ENCODE data around the gene MSX2. TPM values are rescaled to one million over a fixed set of nuclear protein-coding genes. Genes with fewer than 3 reads are reported as not detected.

MSX2 gene
- total and polyA plus RNA-seq, 9 donors, result 0.27 to 1.5 (median 0.73) TPM

DNA sequence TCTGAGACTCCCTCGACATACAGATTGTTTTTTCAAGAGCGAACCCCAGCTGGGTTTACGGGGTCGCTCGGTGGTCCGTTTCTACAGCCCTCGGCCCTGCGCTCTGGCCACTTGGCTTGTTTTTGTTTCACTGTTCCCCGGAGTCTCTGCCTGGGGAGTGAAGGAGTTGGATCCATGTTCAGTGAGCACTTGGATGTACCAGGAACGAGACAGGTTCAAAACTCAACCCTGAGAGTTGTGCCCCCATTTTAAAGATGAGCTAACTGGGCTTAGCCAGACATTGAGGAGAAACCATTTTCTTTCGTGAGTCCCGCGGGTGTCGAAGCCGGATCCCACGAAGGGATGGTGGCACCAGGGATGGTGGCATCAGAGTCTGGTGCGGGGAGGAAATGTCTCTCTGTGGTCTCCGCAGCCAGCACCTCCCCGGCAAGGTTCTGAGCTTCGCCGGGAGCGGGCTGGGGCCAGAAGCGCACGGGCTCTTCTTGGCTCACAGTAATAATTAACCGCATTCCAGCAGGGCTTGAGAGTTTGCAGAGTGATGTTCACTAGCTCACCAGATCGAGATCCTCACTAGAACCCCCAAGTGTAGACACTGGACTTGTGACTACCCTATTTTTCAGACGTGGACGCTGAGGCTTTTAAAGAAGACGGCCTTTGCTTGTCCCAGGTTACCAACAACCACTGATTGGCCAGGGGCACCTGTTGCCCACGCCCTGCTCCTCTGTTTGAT lies 1.0 kb downstream of the MSX2 start:
- Histone ChIP-seq H3K4me3 (ENCODE audit: low read length) (peak overlapping the region; percentile 34), H3K4me1 (ENCODE audit: control insufficient read depth, insufficient read depth, low read length) (peaks cover 23% of the 10 kb centered on the region), H3K36me3 (ENCODE audit: control insufficient read depth, insufficient read depth, low read length) (no peaks in the 10 kb centered on the region), H3K9me3 (replicated peaks; ENCODE audit: control insufficient read depth, low read depth, low read length) (no peaks in the 10 kb centered on the region), H3K27me3 (ENCODE audit: control insufficient read depth, insufficient read depth, low read length) (peaks cover 90% of the 10 kb centered on the region), H3K27ac (ENCODE audit: low read length) (no peak overlapping the region)
- DNase-seq, result no peak
- 3% methylated on average over 29 of the region's 30 CpGs for WGBS (ENCODE audit: insufficient coverage)

DNA sequence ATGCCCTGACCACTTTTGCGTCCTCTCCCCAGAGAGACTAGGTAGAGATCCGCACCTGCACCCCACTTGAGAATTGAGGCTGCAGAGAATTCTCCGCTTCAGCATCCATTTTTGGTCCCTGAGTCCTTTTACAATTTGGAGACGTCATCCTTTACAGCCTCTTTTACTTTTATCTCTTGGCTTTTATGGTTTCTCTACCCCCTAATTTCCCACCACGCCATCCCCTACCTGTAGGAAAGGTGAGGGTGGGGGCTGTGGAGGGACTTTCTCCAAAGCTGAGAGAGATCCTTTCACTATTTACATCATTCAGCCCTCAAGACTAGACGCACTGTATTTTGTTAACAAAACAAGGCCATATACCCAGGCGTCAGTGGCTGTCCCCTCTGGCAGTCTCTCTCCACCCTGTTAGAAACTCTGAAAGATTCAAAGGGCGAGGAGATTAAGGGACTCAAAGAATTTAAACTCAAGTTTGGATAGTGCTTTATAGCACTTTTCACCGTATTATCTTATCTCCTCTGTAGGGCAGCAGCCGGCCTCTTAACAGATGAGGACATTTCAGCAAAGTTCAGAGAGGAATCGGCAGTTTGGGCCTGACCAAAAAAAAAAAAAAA lies 1.7 kb downstream of the MSX2 start:
- Histone ChIP-seq H3K27ac (ENCODE audit: low read length) (no peak overlapping the region), H3K27me3 (ENCODE audit: control insufficient read depth, insufficient read depth, low read length) (peaks cover 91% of the 10 kb centered on the region), H3K36me3 (ENCODE audit: control insufficient read depth, insufficient read depth, low read length) (no peaks in the 10 kb centered on the region), H3K9me3 (replicated peaks; ENCODE audit: control insufficient read depth, low read depth, low read length) (no peaks in the 10 kb centered on the region), H3K4me3 (ENCODE audit: low read length) (no peak overlapping the region), H3K4me1 (ENCODE audit: control insufficient read depth, insufficient read depth, low read length) (peaks cover 19% of the 10 kb centered on the region)
- 24% methylated on average over 3 of the region's 11 CpGs for WGBS (ENCODE audit: insufficient coverage)
- no peak for DNase-seq

DNA sequence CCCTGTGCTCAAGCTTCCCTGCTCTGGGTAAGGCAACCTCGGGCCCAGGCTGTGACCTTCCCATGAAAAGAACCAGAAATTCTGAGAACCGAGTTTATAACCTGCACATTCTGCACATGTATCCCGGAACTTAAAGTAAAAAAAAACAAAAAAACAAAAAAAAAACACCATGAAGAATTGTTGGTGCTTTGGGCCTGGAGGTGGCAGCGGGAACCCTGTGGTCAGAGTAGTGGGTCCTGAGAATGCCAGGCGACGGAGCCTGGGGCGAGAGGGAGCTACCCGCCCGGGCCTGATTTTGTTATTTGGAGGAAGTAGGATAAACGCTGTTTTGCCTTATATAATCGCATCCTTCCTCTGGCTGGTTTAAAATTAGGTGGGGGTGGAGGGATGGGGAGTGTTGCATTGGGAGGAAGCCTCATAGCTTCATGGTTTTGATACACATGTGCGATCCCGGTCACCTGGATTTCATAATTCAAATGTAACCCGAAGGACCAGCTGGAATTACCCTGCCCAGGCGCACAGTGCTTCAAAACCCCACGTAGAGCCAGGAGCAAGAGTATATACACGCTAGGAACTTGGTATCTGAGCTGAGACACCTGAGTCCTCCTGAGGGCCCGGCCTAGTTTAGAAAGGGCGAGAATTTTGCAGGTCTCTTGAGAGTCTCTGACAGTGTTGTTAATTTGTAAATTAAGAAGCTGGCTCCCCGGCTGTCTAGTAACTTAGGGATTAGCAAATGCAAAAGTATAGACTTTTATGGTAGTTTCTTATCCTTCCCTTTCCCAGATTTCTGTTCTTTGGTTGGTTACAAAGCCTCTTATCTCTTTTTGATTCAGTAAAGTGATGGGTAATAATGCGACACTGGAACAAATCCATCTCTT lies 2.8 kb downstream of the MSX2 start:
- Histone ChIP-seq H3K9me3 (replicated peaks; ENCODE audit: control insufficient read depth, low read depth, low read length) (no peaks in the 10 kb centered on the region), H3K27ac (ENCODE audit: low read length) (no peak overlapping the region), H3K27me3 (ENCODE audit: control insufficient read depth, insufficient read depth, low read length) (peaks cover 91% of the 10 kb centered on the region), H3K4me1 (ENCODE audit: control insufficient read depth, insufficient read depth, low read length) (peaks cover 22% of the 10 kb centered on the region), H3K36me3 (ENCODE audit: control insufficient read depth, insufficient read depth, low read length) (no peaks in the 10 kb centered on the region), H3K4me3 (ENCODE audit: low read length) (no peak overlapping the region)
- DNase-seq, result no peak
- 24% methylated on average over 8 of the region's 21 CpGs for WGBS (ENCODE audit: insufficient coverage)

DNA sequence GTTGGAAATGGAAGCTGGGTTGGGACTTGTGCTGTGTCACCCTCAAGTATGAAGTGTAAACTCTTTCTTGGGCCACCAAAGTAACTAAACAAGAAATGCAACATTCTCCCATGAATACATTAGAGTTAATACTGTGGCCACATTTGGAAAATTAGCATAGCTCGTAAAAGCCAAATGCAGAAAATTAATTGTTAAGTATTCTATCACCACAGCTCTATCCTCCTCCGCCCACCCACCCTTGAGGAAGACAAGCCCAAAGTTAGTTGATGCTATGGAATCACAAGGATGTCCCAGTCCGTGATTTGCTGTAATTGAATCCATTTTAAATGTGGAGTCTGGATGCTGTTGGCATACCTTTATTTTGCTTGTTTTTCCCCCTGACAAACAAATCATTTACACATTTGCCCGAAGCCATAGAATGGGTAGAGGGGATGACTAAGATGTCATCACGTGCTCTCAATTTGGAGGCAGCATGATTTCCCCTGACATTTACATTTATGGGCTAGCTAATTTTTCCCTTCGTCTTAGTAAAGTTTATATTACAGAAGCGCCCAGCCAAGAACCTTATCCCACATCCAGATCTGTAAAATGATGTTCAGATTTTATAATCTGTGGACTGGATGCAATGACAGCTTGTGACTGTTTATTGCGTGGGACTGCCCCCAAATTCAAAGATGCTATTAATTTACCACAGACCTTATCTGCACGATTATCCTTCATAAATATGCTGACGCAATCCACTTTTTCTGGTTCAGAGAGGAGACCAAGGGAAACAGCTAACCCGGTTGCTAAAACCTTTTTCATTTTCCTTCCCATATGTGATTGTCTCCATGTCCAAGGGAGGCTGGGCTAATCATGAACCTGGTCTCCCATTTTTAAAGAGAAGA lies 3.7 kb downstream of the MSX2 start:
- H3K4me1 ChIP-seq (ENCODE audit: control insufficient read depth, insufficient read depth, low read length), result peaks cover 24% of the 10 kb centered on the region
- no peak overlapping the region for H3K27ac ChIP-seq (ENCODE audit: low read length)
- DNase-seq, result no peak
- WGBS (ENCODE audit: insufficient coverage), result no CpG with 5 or more reads among the region's 11 CpGs
- no peak overlapping the region for H3K4me3 ChIP-seq (ENCODE audit: low read length)
- H3K27me3 ChIP-seq (ENCODE audit: control insufficient read depth, insufficient read depth, low read length), result peaks cover 93% of the 10 kb centered on the region
- H3K9me3 ChIP-seq (replicated peaks; ENCODE audit: control insufficient read depth, low read depth, low read length), result no peaks in the 10 kb centered on the region
- no peaks in the 10 kb centered on the region for H3K36me3 ChIP-seq (ENCODE audit: control insufficient read depth, insufficient read depth, low read length)

DNA sequence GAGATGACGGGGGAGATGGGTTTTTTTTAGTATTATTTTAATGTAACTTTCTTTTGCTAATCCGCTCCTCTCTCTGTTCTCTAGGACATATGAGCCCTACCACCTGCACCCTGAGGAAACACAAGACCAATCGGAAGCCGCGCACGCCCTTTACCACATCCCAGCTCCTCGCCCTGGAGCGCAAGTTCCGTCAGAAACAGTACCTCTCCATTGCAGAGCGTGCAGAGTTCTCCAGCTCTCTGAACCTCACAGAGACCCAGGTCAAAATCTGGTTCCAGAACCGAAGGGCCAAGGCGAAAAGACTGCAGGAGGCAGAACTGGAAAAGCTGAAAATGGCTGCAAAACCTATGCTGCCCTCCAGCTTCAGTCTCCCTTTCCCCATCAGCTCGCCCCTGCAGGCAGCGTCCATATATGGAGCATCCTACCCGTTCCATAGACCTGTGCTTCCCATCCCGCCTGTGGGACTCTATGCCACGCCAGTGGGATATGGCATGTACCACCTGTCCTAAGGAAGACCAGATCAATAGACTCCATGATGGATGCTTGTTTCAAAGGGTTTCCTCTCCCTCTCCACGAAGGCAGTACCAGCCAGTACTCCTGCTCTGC lies 4.8 kb downstream of the MSX2 start:
- DNase-seq, result no peak
- Histone ChIP-seq H3K4me3 (ENCODE audit: low read length) (no peak overlapping the region), H3K4me1 (ENCODE audit: control insufficient read depth, insufficient read depth, low read length) (peaks cover 17% of the 10 kb centered on the region), H3K27ac (ENCODE audit: low read length) (no peak overlapping the region), H3K36me3 (ENCODE audit: control insufficient read depth, insufficient read depth, low read length) (no peaks in the 10 kb centered on the region), H3K9me3 (replicated peaks; ENCODE audit: control insufficient read depth, low read depth, low read length) (no peaks in the 10 kb centered on the region), H3K27me3 (ENCODE audit: control insufficient read depth, insufficient read depth, low read length) (peaks cover 93% of the 10 kb centered on the region)
- WGBS (ENCODE audit: insufficient coverage), result 75% methylated on average over 14 of the region's 18 CpGs

DNA sequence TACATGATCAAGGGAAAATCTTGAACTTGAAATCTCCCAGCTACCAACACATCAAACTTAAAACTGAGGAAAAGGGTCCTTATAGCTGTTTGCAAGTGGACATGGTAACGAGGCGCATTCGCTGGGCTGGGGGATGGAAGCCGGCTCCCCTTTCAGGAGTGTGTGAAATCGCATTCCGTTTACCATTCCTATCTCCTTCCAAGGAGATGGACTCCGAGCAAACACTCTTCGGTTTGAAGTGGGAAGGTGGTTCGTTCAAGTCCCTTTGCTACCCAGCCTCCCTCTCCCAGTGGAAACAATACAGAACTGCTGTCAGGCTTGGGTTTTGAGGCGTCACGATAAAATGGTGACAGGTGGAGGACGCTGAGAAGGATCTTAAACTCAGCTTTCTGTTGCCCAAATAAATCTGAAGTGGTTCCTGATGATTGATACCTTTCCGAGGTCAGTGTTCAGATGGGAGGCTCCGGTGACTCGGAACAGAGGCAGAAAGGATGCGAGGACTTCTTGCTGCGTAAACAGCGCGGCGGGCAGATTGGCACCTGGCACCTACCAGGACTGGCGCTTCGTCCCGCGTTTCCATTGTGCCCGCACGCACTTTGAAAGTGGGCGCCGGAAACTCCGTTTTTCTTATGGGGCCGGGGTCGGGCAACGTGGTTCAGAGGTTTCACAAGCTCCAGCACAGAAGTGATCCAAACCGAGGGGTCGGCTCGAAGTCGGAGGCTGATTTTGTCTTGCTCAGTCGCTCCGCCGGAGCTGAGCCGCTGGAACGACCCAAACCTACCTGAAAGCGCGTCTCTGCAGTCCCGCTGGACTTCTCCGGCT lies 7.0 kb downstream of the MSX2 start:
- Histone ChIP-seq H3K27me3 (ENCODE audit: control insufficient read depth, insufficient read depth, low read length) (peaks cover 92% of the 10 kb centered on the region), H3K4me3 (ENCODE audit: low read length) (no peak overlapping the region), H3K27ac (ENCODE audit: low read length) (no peak overlapping the region), H3K36me3 (ENCODE audit: control insufficient read depth, insufficient read depth, low read length) (no peaks in the 10 kb centered on the region), H3K9me3 (replicated peaks; ENCODE audit: control insufficient read depth, low read depth, low read length) (no peaks in the 10 kb centered on the region), H3K4me1 (ENCODE audit: control insufficient read depth, insufficient read depth, low read length) (peaks cover 12% of the 10 kb centered on the region)
- WGBS (ENCODE audit: insufficient coverage), result 3% methylated on average over 36 of the region's 45 CpGs
- DNase-seq, result no peak

DNA sequence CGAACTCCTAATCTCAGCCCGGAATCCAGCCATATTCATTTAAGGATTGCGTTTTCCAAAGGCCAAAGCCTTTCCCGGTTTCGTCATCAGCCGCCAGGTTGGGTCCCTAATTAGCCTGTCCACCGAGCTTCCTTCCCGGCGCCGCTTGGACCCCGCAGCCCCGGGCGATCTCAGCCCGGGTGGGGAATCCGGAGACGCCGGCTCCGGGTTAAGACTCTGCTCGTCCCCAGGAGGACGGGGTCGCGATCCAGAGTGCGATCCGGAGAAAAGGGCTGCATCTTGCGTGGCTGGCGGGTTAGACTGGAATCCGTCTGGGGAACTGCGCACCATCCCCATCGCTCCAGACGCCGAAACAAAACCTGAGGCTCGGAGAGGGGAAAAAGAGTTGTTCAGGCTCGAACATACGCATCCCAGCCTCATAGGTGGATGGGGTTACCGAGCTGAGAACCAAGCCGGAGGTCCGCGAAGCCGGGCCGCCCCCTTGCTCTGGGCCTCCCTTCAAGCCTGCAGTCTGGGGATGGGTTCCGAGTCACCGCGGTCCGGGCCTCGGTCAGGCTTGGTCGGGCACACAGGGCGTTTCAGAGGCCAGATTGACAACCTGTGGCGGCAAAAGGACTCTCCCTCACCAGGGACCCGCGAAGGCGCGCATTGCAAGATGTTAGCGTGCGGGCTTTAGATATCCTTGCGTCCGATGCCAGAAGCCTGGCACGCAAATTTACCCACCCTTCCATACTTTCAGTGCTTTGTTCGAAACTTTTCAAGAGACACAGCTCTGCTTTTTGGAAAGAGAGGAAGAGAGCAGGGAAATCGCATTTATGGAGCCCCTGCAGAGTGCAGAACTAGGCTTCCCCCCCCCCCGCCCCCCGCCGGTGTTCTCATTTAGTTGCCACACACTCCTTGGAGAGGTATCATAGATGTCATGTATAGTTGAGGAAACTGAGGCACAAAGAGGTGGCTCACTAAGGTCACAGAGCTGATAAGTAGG lies 7.9 kb downstream of the MSX2 start:
- H3K4me1 ChIP-seq (ENCODE audit: control insufficient read depth, insufficient read depth, low read length), result peaks cover 12% of the 10 kb centered on the region
- H3K36me3 ChIP-seq (ENCODE audit: control insufficient read depth, insufficient read depth, low read length), result no peaks in the 10 kb centered on the region
- no peak overlapping the region for H3K4me3 ChIP-seq (ENCODE audit: low read length)
- H3K9me3 ChIP-seq (replicated peaks; ENCODE audit: control insufficient read depth, low read depth, low read length), result no peaks in the 10 kb centered on the region
- no peak for DNase-seq
- H3K27ac ChIP-seq (ENCODE audit: low read length), result no peak overlapping the region
- under 1% methylated on average over 47 of the region's 62 CpGs for WGBS (ENCODE audit: insufficient coverage)
- peaks cover 88% of the 10 kb centered on the region for H3K27me3 ChIP-seq (ENCODE audit: control insufficient read depth, insufficient read depth, low read length)

DNA sequence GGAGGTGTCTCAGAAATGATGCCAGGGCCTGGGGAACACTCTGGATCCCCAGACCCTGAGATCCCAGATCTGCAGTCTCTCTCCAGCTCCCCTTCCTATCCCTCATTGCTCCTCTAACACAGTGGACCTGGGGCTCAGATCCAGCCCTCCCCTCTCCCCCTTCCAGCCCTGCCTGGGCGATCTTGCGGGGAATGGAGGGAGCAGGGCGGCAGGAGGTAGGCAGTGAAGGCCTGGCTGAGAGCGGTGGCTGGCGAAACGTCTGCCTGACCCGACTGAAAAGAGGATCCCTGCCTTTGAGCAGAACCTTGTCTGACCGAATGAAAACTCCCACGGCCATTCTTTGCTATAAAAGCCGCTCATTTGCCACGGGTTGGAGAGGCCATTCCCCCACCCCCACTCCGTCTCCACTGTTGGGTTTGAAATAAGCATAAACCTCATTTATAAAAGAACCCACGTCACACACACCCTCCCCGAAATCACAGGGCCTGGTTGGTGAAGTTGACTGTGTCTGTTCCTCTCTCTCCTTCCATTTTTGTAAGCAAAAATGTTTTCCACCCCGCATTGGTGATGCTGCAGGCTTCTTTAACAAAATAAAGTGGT lies 8.8 kb downstream of the MSX2 start:
- 20% methylated on average over 11 of the region's 15 CpGs for WGBS (ENCODE audit: insufficient coverage)
- Histone ChIP-seq H3K27me3 (ENCODE audit: control insufficient read depth, insufficient read depth, low read length) (peaks cover 85% of the 10 kb centered on the region), H3K4me3 (ENCODE audit: low read length) (no peak overlapping the region), H3K4me1 (ENCODE audit: control insufficient read depth, insufficient read depth, low read length) (peaks cover 12% of the 10 kb centered on the region), H3K36me3 (ENCODE audit: control insufficient read depth, insufficient read depth, low read length) (no peaks in the 10 kb centered on the region), H3K9me3 (replicated peaks; ENCODE audit: control insufficient read depth, low read depth, low read length) (no peaks in the 10 kb centered on the region), H3K27ac (ENCODE audit: low read length) (no peak overlapping the region)
- no peak for DNase-seq
